Urothelium cell line (cell line): ENCODE data around the gene LRRC46.

Source experiments
- DNase-seq: peaks from one replicate; pipeline ENCODE4 v3.0.0; 2011; ENCODE audit warnings: low spot score, mixed read lengths
- FAIRE-seq: peaks from 2 replicates; lab custom pipeline; 2011; peaks lifted over from hg19 to GRCh38; lab: Jason Lieb, UNC

The LRRC46 gene

DNA sequence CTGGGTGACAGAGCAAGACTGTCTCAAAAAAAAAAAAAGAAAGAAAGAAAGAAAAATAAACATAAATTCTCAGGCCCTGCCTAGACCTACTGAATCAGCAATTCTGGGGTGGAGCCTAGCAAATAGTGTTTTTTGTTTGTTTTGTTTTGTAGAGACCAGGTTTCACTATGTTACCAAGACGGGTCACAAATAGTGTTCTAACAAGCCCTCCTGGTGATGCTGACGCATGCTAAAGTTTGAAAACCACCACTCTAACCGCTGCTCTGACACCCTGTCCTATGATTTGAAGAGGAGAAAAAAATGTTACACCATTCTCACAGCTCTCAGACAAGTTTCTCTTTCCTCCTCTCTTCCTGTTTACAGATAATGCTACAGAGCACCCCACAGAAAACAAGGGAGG is 1.6 kb upstream of the LRRC46 start:
- no peak for DNase-seq
- FAIRE-seq, result no peak

GRCh38 chr17:47830396-47831002 is 971 bp upstream of the LRRC46 start:
- DNase-seq (no peak), FAIRE-seq (no peak)

- DNase-seq (no peak), FAIRE-seq (no peak)
Observed at GRCh38 chr17:47831934-47832327, 461 bp downstream of the LRRC46 start.

GRCh38 chr17:47834756-47835155 is 3.3 kb downstream of the LRRC46 start:
- no peak for FAIRE-seq
- no peak for DNase-seq

DNA sequence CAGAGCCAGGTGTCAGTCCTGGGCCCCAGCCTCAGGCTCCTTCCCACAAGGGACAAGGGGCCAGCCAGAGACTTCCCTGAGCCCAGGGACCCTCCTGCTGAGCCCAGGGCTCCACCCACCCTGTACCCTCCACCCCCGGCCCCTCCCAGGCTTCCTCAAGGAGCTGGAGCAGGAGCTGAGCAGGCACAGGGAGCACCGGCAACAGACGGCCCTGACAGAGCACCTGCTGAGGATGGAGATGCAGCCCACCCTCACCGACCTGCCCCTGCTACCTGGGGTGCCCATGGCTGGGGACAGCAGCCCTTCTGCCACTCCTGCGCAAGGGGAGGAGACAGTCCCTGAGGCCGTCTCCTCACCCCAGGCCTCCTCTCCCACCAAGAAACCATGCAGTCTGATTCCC is 5.1 kb downstream of the LRRC46 start:
- no peak for FAIRE-seq
- DNase-seq, result no peak

DNA sequence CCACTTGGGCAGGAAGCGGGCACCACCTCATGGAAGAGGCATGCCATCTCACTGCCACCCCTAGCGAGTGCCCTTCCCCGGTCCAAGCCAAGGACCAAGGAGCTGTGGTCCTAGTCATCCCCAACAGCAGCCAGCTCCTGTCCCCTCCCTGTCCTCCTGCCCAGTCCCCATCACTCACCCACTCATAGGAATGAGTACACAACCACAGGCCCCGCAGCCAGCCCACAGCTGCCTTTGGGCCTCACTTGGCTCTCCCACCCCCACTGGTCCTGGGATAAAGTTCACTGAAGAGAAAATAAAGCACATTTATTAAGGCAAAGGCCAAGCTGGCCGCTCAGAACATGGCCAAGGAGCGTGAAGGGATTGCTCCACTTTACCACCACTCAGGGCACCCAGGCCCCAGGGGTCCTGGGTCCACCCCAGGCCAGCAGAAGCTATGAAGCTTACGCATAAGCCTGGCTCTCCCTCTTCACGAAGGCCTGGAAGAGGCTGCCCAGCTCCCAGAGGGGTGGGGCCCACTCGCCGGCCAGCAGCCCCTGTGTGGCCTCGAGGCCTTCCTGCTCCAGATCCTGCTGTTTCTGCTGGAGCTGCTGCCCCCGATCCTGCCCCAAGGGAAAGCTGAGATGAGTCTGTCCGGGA is 6.0 kb downstream of the LRRC46 start:
- no peak for FAIRE-seq
- DNase-seq, result no peak

DNA sequence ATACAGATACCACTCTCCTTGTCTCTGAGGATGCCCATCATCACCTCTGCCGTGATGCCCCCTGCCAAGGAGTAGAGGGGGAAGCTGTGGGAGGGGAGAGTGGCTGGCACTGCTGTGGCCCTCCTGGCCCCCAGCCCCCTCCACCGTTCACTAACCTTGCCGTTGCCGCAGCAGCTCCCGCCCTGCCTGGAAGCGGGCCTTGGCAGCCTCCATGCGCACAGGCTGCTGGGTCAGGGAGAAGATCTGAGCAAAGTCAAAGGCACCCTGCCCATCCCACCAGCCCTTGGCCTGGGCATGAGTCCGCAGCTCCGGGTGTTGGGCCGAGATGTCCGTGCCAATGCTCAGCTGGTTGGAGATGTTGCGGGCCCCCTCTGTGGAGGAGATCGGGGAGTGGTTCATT is 7.2 kb downstream of the LRRC46 start:
- DNase-seq (no peak), FAIRE-seq (no peak)

- FAIRE-seq, result no peak
Observed at GRCh38 chr17:47839071-47839470, 7.6 kb downstream of the LRRC46 start.

GRCh38 chr17:47840001-47840741 is 8.7 kb downstream of the LRRC46 start:
- no peak for FAIRE-seq
- no peak for DNase-seq

More at GRCh38 chr17:47839071-47839470, 7.6 kb downstream of the LRRC46 start:
- DNase-seq, result no peak

GRCh38 chr17:47840742-47841487 is 9.4 kb downstream of the LRRC46 start, which contains the start of gene SCRN2:
SCRN2 (minus strand) TSS chr17:47841273; CDS start chr17:47840843, 430 bp downstream.
- FAIRE-seq (peak; percentile 35), DNase-seq (peak; percentile 93)

DNA sequence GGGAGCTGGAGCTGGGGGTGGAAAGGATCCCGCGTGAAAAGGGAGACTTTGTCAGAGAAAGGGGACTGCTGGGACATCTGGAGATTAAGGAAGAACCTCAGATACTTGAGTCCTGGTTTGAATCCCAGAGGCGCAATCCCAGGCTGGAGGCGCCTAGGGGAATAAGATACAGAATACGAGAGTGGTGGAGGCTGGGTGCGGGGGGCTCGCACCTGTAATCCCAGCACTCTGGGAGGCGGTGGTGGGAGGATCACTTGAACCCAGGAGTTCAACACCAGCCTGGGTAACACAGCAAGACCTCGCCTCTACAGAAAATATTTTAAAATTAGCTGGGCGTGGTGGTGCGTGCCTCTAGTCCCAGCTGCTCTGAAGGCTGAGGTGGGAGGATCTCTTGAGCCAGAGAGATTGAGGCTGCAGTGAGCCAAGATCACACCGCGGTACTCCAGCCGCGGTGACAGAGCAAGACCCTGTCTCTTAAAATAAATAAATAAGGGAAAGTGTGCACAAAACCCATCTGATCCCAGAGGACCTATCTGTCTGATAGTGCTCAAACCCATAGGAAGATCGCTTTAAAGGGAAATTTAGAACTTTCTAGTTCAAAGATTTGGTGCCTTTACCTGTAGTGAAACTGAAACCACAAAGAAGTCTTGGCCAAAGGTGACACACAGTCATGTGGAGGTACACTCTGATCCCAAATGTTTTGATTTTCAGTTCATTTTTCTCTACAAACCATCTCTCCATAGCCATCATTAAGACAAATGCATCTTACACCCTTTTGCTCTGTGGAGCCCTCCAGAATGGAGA is 10.2 kb downstream of the LRRC46 start:
- FAIRE-seq, result no peak
- DNase-seq, result no peak

- no peak for FAIRE-seq
- DNase-seq, result no peak
Observed at GRCh38 chr17:47843391-47843730, 11.9 kb downstream of the LRRC46 start.

DNA sequence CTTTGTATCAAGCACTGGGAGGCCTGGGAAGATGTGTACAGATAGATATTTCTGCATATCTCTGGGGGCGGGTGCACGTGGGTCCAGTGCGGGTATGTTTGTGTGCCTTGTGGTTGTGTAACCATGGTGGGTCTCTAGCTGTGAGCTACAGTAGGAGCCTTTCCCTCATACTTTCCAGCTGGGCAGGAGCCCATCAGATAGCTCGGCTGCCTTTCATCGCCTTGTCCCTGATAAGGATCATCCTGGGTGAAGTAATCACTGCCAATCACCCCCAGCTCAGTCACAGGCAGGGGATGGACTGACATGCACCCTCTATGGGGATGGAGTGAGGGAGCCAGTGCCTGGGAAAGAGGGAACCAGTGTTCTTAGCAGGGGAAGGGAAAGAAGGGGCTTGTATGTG is 12.8 kb downstream of the LRRC46 start:
- DNase-seq (no peak), FAIRE-seq (no peak)

DNA sequence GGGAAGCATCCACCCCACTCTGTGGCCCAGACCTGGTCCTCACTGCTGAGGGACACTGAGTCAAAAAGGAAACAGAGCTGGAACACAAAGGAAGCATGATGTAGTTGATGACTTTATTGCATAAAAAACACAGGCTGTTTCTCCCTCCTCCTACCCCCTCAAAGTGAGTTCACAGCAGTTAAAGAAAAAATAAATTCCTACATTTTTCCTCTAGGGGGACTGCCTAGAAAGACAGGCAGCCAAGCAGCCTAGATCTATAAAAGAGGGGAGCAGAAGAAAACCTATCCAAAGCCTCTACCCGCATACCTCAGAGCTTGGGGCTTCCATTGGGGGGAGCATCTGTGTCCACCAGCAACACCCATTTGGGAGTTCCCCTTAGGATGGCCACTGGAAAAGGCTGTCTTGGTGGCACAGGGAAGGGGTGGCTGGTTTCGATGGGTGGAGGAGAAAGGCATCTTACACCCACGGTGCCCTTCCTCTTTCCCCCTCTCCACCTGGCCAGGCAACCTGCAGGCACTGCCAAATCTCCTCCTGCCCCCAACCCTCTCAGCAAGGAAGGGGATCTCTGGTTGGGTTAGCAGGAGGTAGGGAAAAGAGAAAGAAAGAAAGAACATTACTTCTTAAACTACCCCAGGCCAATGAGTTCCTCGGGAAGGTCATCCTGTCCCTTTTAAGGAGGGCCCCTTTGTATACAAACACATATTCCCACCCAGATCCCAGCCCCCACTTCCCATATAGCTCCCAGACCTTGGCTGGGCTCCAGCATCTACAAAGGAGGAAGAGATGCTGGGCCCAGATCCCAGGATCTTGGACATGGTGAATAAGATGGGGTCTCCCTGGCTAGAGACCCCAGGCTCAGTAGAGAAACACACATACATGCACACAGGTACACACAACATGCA is 13.6 kb downstream of the LRRC46 start:
- FAIRE-seq (no peak), DNase-seq (peak; percentile 32)

DNA sequence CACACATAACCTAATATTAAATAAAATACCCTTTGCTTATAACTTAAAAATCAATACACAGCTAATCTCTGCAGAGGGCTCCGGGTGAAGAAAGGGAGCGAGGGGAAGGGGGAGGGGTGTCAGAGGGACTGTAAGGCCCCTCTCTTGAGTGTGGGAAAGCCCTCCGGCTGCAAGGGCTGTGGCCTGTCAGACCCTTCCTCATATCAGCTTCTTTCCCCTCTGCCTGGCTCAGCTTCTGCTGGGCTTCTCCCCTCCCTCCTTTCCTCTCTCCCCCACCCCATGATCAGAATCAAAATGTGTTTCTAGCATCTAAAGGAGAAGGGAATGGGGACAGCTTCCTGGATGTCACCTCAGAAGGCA is 14.2 kb downstream of the LRRC46 start:
- DNase-seq, result no peak
- FAIRE-seq, result no peak

DNA sequence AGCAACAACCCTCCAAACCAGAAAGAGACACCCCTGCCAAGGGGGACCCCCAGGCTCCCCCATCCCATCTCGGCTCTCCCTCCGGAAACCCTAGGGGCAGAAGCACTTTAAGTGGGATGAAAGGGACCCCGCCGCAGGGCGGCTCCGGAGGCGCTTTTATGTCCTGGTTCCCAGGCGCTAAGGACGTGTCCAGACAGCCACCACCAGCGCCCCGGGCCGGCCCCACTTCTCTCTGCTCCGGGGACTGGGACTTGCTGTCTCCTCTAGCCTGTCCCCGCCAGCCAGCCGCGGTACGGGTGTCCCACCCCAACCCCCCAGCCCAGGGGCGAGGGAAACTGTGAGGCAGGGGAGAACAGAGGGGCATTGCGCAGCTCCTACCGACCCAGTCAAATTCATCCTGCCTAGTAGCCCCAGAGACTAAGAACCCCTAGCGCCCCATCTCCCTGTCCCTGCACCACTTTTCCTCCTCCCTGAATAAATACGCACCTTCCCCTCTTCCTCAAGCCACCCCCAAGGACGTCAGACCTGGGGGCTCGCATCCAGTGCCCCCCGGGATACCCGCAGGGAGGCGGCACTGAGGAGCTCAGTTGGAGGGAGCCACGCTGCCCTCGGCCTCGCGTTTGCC is 15.4 kb downstream of the LRRC46 start:
- no peak for FAIRE-seq

GRCh38 chr17:47847341-47848197 is 16.1 kb downstream of the LRRC46 start:
- no peak for DNase-seq
- FAIRE-seq, result no peak

More for the DNA sequence above, 15.4 kb downstream of the LRRC46 start:
- DNase-seq, result no peak

GRCh38 chr17:47848198-47848513 is 16.7 kb downstream of the LRRC46 start:
- FAIRE-seq (no peak), DNase-seq (no peak)

GRCh38 chr17:47850373-47850691 is 18.9 kb downstream of the LRRC46 start:
- FAIRE-seq, result no peak
- no peak for DNase-seq
